GM19455 (cell line): ENCODE data around the gene FTL.

ENCODE experiments used
- ATAC-seq: cut with Tn5 transposase; IDR thresholded peaks from one replicate; pipeline ENCODE4 v1.9.1; 2021; ENCODE audit not compliant: unreplicated experiment

FTL gene

GRCh38 chr19:48964205-48965039, 687 bp upstream of the FTL start:
- ATAC-seq = no peak

- ATAC-seq = peak; percentile 13
Measured at GRCh38 chr19:48965806-48966540, 864 bp downstream of the FTL start.

GRCh38 chr19:48966541-48967345, 1.6 kb downstream of the FTL start:
- no peak for ATAC-seq

- no peak for ATAC-seq
Measured at GRCh38 chr19:48967346-48968178, 2.5 kb downstream of the FTL start.

GRCh38 chr19:48968179-48968661, 3.1 kb downstream of the FTL start:
- no peak for ATAC-seq

- no peak for ATAC-seq
Measured at GRCh38 chr19:48968813-48969218, 3.7 kb downstream of the FTL start.

GRCh38 chr19:48969276-48970138, 4.4 kb downstream of the FTL start:
- no peak for ATAC-seq

- ATAC-seq = no peak
Measured at GRCh38 chr19:48970139-48970766, 5.1 kb downstream of the FTL start.

- ATAC-seq = no peak
Measured at GRCh38 chr19:48970923-48971395, 5.8 kb downstream of the FTL start.

GRCh38 chr19:48975947-48976847, 11.1 kb downstream of the FTL start:
- ATAC-seq = no peak

GRCh38 chr19:48977061-48977460, 12.0 kb downstream of the FTL start:
- no peak for ATAC-seq

- no peak for ATAC-seq
Measured at GRCh38 chr19:48982280-48982679, 17.2 kb downstream of the FTL start.

GRCh38 chr19:48985711-48986110, 20.6 kb downstream of the FTL start:
- no peak for ATAC-seq

- no peak for ATAC-seq
Measured at GRCh38 chr19:48986211-48986610, 21.1 kb downstream of the FTL start.

- ATAC-seq = no peak
Measured at GRCh38 chr19:48987323-48987722, 22.2 kb downstream of the FTL start.

GRCh38 chr19:48988286-48988685, 23.2 kb downstream of the FTL start:
- no peak for ATAC-seq

- ATAC-seq = no peak
Measured at GRCh38 chr19:48988860-48989259, 23.8 kb downstream of the FTL start.
